Heart left ventricle (tissue), 16 donors: Measurements from ENCODE around the gene MAST3. TPM values are rescaled to one million over a fixed set of nuclear protein-coding genes. Genes with fewer than 3 reads are reported as not detected.

Source experiments
- ATAC-seq, 4 donors: fragments of 200-7000 bp; cut with Tn5 transposase; one replicate each; pipeline ENCODE4 v1.9.1; 2020 to 2022; ENCODE audit warnings: moderate library complexity in 4 of 4, mild to moderate bottlenecking in 3 of 4, moderate number of reproducible peaks in 1 of 4
- DNase-seq, 5 donors: peaks; one replicate each; pipeline ENCODE4 v3.0.0-alpha.2; 2020
- H3K27ac ChIP-seq, 12 donors: fragments of 200-600 bp; sonication (generic) in 4 of 12; one replicate each; pipeline versions ENCODE4 v1.5.0 to v1.8.0; 2016 to 2022; ENCODE audit warnings: mild to moderate bottlenecking in 2 of 12
- H3K27me3 ChIP-seq, 9 donors: fragments of 200-600 bp; sonication (generic) in 2 of 9; one replicate each; pipeline versions ENCODE4 v1.5.1 to v1.8.0; 2016 to 2022; ENCODE audit warnings: mild to moderate bottlenecking in 3 of 9
- H3K36me3 ChIP-seq, 9 donors: fragments of 200-600 bp; sonication (generic) in 2 of 9; one replicate each; pipeline versions ENCODE4 v1.5.0 to v1.8.0; 2018 to 2022; ENCODE audit warnings: mild to moderate bottlenecking in 2 of 9
- H3K4me1 ChIP-seq, 12 donors: fragments of 200-600 bp; sonication (generic) in 4 of 12; one replicate each; pipeline versions ENCODE4 v1.5.0 to v1.8.0; 2016 to 2022; ENCODE audit warnings: mild to moderate bottlenecking in 3 of 12
- H3K4me3 ChIP-seq, 12 donors: fragments of 200-600 bp; sonication (generic) in 4 of 12; one replicate each; pipeline versions ENCODE4 v1.5.0 to v1.8.0; 2017 to 2022; ENCODE audit warnings: mild to moderate bottlenecking in 9 of 12, moderate library complexity in 4 of 12
- H3K9me3 ChIP-seq, 12 donors: fragments of 200-600 bp; sonication (generic) in 4 of 12; one replicate each; pipeline versions ENCODE4 v1.5.0 to v1.8.0; 2016 to 2022; ENCODE audit warnings: mild to moderate bottlenecking in 1 of 12
- CTCF ChIP-seq, 12 donors: fragments of 200-600 bp; sonication (generic) in 4 of 12; IDR thresholded peaks; one replicate each; pipeline versions ENCODE4 v1.5.0 to v1.8.0; 2018 to 2022; ENCODE audit warnings: antibody characterized with exemption in 12 of 12, mild to moderate bottlenecking in 5 of 12
- POLR2A ChIP-seq, 2 donors: fragments of 450-650 bp; IDR thresholded peaks; one replicate each; pipeline ENCODE4 v1.6.1; 2017; ENCODE audit warnings: antibody characterized with exemption in 2 of 2, mild to moderate bottlenecking in 2 of 2, moderate library complexity in 2 of 2
- WGBS, 4 donors: extraction: QIAGEN DNeasy Blood & Tissue Kit in 2 of 4; methylation state at CpG; one replicate each; pipeline versions ENCODE4 v1.1.5 to v1.1.7; 2013 to 2018; 5-methylcytosine and 5-hydroxymethylcytosine counted together
- intact Hi-C, 10 donors: fragments of 100-400 bp; cut with DNase I; formaldehyde crosslinking; loops; one replicate each; pipeline versions ENCODE4 v1.11.1 to v1.14.2; 2022
- polyA plus RNA-seq, 2 donors: library from polyadenylated mRNA; stranded (reverse); fragments of 200-250 nt; gene quantifications; one replicate each; pipeline ENCODE4 v1.2.3, GENCODE V29; 2013
- total RNA-seq, 9 donors: library from RNA; depleted of rRNA in 2 of 9; stranded (reverse); fragments of >200 nt in 2 of 9; fragmentation: NEBNext Ultra II Directional in 3 of 9; extraction: Animal tissue kit (Norgen Biotek cat#: 25700) in 3 of 9; gene quantifications; one replicate each; pipeline versions ENCODE4 v1.1.0 to v1.2.4, GENCODE V29; 2016 to 2023
- donor health status: ischemic (EF 13 %, LVEDD 7.1; RV severe dilation, severe dysfunction).
- donor health status: healthy with polysubstance abuse.
- donor health status: DM: no; HTN: yes; CAD: no.
- donor health status: DM: no; HTN: no; CAD: no.
- donor health status: ischemic (EF 25% LVEDD 6.9; RV normal size, moderate dysfunction).
- donor health status: ischemic (EF 25% LVEDD 5.7; RV mildly dilated, moderate dysfunction).
- donor health status: healthy.
- donor health status: DM: yes; HTN: yes; CAD: no.
- donor health status: ischemic (EF 35%, LVEDD 5.7; RV mildly dilated, moderate dysfunction).
- donor health status: nonischemic (EF 11% LVEDD 7.7; RV severe dilation, severe dysfunction).
- donor health status: DM: yes; HTN: yes; CAD: no.
- donor health status: PGD.
- donor health status: ischemic (EF 29% LVEDD 5.4; RV normal size, mild dysfunction).
- donor health status: nonischemic (EF 23%, LVEDD 6.1; RV moderate dilation, normal function).

Gene MAST3
- total and polyA plus RNA-seq, 11 donors = 1.5 to 9.8 (median 4.7) TPM

- ATAC-seq = no peak
- H3K36me3 ChIP-seq = peaks cover 0 to 20% (median 0%) of the 10 kb centered on the region in 9 donors
- peak overlapping the region; percentile 61 to 93 (median 78) for H3K4me3 ChIP-seq
- H3K4me1 ChIP-seq = peaks cover 0 to 40% (median 20%) of the 10 kb centered on the region in 12 donors
- no peaks in the 10 kb centered on the region for H3K27me3 ChIP-seq
- H3K9me3 ChIP-seq = no peaks in the 10 kb centered on the region
- WGBS, 4 donors = 27 to 52% (median 38%) methylated on average over 11 to 14 of the region's 14 CpGs
- DNase-seq = no peak
- H3K27ac ChIP-seq = peak overlapping the region in 10 of 12 donors; percentile 51 to 83 (median 71)
- intact Hi-C loops = loop anchor here in 7 of 10 donors (5.0 kb wide), 1 partner anchor 34 kb away; the partner anchor contains the start of gene PIK3R2 (in 7 of the 7)
- TF ChIP-seq CTCF (IDR thresholded peaks at IDR 0.05) = no peak
- TF ChIP-seq POLR2A (IDR thresholded peaks at IDR 0.05) = no peak
These were observed 20.9 kb downstream of the MAST3 start for GRCh38 chr19:18118420-18119012.

DNA sequence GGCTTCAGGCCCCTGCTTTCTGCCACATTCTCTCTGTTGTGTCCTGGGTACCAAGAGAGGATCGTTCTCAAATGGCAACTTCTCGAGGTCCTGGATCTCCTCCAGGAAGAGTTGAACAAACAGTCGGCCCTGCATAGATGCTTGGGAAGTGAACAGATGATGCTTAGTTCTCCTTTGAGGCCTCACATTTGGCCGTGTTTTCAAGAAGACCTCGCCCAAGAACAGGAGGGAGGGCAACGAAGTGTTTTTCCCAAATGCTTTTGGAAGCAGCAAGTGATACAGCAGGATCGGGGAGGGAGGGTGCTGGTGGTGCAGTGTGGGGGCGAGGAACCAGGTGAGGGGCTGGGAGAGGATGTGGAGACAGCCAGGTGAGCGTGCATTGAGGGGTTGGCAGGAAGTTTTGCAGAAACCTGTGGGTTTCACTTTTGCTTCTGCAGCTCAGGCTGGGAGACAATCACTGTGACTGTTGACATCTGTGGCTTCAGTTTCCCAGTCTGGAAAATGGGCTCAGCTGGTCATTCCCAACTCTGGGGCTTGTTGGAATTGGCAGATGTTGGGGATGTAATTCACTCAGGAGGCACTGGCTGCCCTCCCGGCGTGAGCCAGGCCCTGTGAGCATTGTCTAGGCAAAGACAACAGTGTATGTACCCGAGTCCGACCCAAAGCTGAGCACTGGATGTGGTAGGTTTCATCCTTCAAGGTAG is 21.6 kb downstream of the MAST3 start:
- Histone ChIP-seq H3K27ac (peak overlapping the region in 5 of 12 donors; percentile 66 to 83 (median 73)), H3K36me3 (peaks cover 0 to 26% (median 0%) of the 10 kb centered on the region in 9 donors), H3K9me3 (no peaks in the 10 kb centered on the region), H3K4me1 (peaks cover 0 to 40% (median 20%) of the 10 kb centered on the region in 12 donors), H3K4me3 (peak overlapping the region in 6 of 12 donors; percentile 70 to 92 (median 78)), H3K27me3 (no peaks in the 10 kb centered on the region)
- ATAC-seq (no peak), DNase-seq (no peak)
- no peak for TF ChIP-seq CTCF (IDR thresholded peaks at IDR 0.05)
- no peak for TF ChIP-seq POLR2A (IDR thresholded peaks at IDR 0.05)
- 47 to 53% (median 50%) methylated on average over 13 of the region's 13 CpGs for WGBS, 4 donors
- intact Hi-C loops = loop anchor here in 7 of 10 donors (5.0 kb wide), 1 partner anchor 33 kb away; the partner anchor contains the start of gene PIK3R2 (in 7 of the 7)

DNA sequence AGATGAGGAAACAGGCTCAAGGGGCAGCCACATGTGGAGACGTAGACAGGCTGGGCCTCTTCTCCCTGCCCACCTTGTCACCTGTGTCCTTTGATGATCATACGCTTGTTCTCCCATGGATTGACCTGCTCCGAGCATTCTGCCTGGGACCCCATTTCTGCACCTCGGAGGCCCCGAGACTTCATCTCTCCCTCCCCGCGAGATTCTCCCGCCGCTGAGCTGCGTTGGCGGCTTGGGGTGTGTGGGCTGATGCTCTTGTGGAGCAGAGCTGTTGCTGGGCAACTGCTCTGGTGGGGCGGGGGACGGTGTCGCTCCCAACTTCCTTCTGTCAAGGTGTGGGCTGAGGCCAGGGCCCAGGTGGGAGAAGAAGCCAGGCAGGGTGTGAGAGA is 22.1 kb downstream of the MAST3 start:
- TF ChIP-seq CTCF (IDR thresholded peaks at IDR 0.05) = no peak
- intact Hi-C loops = loop anchor here in 7 of 10 donors (5.0 kb wide), 1 partner anchor 33 kb away; the partner anchor contains the start of gene PIK3R2 (in 7 of the 7)
- Histone ChIP-seq H3K27me3 (no peaks in the 10 kb centered on the region), H3K9me3 (no peaks in the 10 kb centered on the region), H3K27ac (peak overlapping the region in 2 of 12 donors; percentile 73 to 83), H3K4me3 (peak overlapping the region in 2 of 12 donors; percentile 83 to 92), H3K36me3 (peaks cover 0 to 32% (median 0%) of the 10 kb centered on the region in 9 donors), H3K4me1 (peaks cover 0 to 40% (median 20%) of the 10 kb centered on the region in 12 donors)
- ATAC-seq (no peak), DNase-seq (no peak)
- 83 to 88% (median 86%) methylated on average over 14 of the region's 14 CpGs for WGBS, 4 donors

GRCh38 chr19:18120127-18120526 is 22.5 kb downstream of the MAST3 start:
- H3K4me1 ChIP-seq = peaks cover 0 to 40% (median 20%) of the 10 kb centered on the region in 12 donors

More at GRCh38 chr19:18120127-18120526, 22.5 kb downstream of the MAST3 start:
- Histone ChIP-seq H3K36me3 (peaks cover 0 to 34% (median 1%) of the 10 kb centered on the region in 9 donors), H3K27me3 (no peaks in the 10 kb centered on the region), H3K27ac (peak overlapping the region in 1 of 12 donors; percentile 73), H3K9me3 (no peaks in the 10 kb centered on the region), H3K4me3 (no peak overlapping the region)
- no peak for TF ChIP-seq POLR2A (IDR thresholded peaks at IDR 0.05)
- TF ChIP-seq CTCF (IDR thresholded peaks at IDR 0.05) = no peak
- no peak for ATAC-seq
- no peak for DNase-seq
- WGBS, 4 donors = 67 to 91% (median 73%) methylated on average over 1 of the region's 1 CpG
- intact Hi-C loops = no loop called here
